Measurements from ENCODE around the gene NOTCH3.

GRCh38 chr19:15113245-15114152, 87.3 kb downstream of the NOTCH3 start:
- TF ChIP-seq, protein P1, sequence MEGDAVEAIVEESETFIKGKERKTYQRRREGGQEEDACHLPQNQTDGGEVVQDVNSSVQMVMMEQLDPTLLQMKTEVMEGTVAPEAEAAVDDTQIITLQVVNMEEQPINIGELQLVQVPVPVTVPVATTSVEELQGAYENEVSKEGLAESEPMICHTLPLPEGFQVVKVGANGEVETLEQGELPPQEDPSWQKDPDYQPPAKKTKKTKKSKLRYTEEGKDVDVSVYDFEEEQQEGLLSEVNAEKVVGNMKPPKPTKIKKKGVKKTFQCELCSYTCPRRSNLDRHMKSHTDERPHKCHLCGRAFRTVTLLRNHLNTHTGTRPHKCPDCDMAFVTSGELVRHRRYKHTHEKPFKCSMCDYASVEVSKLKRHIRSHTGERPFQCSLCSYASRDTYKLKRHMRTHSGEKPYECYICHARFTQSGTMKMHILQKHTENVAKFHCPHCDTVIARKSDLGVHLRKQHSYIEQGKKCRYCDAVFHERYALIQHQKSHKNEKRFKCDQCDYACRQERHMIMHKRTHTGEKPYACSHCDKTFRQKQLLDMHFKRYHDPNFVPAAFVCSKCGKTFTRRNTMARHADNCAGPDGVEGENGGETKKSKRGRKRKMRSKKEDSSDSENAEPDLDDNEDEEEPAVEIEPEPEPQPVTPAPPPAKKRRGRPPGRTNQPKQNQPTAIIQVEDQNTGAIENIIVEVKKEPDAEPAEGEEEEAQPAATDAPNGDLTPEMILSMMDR (IDR thresholded peaks at IDR 0.05 in 4 of 5, conservative IDR thresholded peaks at IDR 0.05 in 1 of 5), result no peak
- TF ChIP-seq POLR2A (IDR thresholded peaks at IDR 0.05), result no peak

Measured in gastrocnemius medialis (tissue), 4 donors.